Measurements from ENCODE around the gene OR52K2. TPM values are rescaled to one million over a fixed set of nuclear protein-coding genes. Genes with fewer than 3 reads are reported as not detected.

Gene OR52K2
- total RNA-seq, 1 donor from 2014 or later, result not detected

DNA sequence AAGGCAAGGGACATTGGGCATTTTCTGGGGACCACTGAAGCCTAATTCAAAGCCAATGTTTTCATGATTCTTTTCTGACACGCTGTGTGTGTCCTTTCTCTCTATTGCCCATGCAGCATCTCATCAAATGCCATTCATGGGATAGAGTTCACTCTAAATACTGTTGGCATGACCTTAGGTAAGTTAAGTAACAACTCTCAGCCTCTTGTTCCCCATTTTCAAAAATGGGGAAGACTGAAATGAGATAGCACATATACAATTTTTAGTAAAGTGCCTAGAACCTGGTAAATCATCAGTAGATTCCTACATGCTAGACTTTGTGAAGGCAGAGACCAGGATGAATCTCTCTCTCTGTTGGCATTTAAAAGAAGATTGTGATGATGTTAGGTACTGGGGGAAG lies 12.7 kb upstream of the OR52K2 start:
- no peaks in the 10 kb centered on the region for H3F3A ChIP-seq (ENCODE audit: low read depth)
- Mint-ChIP-seq H3K4me1 (no peaks in the 10 kb centered on the region), H3K27me3 (ENCODE audit: insufficient read depth, low read depth) (peaks cover 3% of the 10 kb centered on the region), H3K4me3 (no peak overlapping the region), H3K27ac (no peak overlapping the region), H3K9me3 (no peaks in the 10 kb centered on the region), H3K36me3 (no peaks in the 10 kb centered on the region)
- H3K9me3 ChIP-seq (ENCODE audit: low read depth), result no peaks in the 10 kb centered on the region
- DNase-seq (ENCODE audit: low spot score), result no peak
- TF ChIP-seq, protein P1, sequence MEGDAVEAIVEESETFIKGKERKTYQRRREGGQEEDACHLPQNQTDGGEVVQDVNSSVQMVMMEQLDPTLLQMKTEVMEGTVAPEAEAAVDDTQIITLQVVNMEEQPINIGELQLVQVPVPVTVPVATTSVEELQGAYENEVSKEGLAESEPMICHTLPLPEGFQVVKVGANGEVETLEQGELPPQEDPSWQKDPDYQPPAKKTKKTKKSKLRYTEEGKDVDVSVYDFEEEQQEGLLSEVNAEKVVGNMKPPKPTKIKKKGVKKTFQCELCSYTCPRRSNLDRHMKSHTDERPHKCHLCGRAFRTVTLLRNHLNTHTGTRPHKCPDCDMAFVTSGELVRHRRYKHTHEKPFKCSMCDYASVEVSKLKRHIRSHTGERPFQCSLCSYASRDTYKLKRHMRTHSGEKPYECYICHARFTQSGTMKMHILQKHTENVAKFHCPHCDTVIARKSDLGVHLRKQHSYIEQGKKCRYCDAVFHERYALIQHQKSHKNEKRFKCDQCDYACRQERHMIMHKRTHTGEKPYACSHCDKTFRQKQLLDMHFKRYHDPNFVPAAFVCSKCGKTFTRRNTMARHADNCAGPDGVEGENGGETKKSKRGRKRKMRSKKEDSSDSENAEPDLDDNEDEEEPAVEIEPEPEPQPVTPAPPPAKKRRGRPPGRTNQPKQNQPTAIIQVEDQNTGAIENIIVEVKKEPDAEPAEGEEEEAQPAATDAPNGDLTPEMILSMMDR (IDR thresholded peaks at IDR 0.05), result no peak
- no peak for TF ChIP-seq EZH2 (IDR thresholded peaks at IDR 0.05)
- no peak for TF ChIP-seq EZH2phosphoT487 (IDR thresholded peaks at IDR 0.05)
- H2AFZ ChIP-seq (replicated peaks), result no peak overlapping the region
- H3K9ac ChIP-seq, result no peak overlapping the region
- H3K27me3 ChIP-seq, result no peaks in the 10 kb centered on the region
- no peaks in the 10 kb centered on the region for H3K79me2 ChIP-seq (ENCODE audit: low read depth)
- no peaks in the 10 kb centered on the region for H3K4me1 ChIP-seq
- H3K4me3 ChIP-seq, result no peak overlapping the region
- no peak overlapping the region for H3K27ac ChIP-seq
- H3K4me2 ChIP-seq, result no peak overlapping the region
- no peaks in the 10 kb centered on the region for H3K36me3 ChIP-seq
- no peaks in the 10 kb centered on the region for H4K20me1 ChIP-seq (ENCODE audit: low read depth)

- no peak overlapping the region for H3K27ac Mint-ChIP-seq
- Histone ChIP-seq H3K27me3 (no peaks in the 10 kb centered on the region), H3K9me3 (ENCODE audit: low read depth) (no peaks in the 10 kb centered on the region), H4K20me1 (ENCODE audit: low read depth) (no peaks in the 10 kb centered on the region), H3K4me2 (no peak overlapping the region), H3F3A (ENCODE audit: low read depth) (no peaks in the 10 kb centered on the region), H3K4me3 (no peak overlapping the region), H3K27ac (no peak overlapping the region), H3K4me1 (no peaks in the 10 kb centered on the region), H3K36me3 (no peaks in the 10 kb centered on the region), H2AFZ (replicated peaks) (no peak overlapping the region), H3K79me2 (ENCODE audit: low read depth) (no peaks in the 10 kb centered on the region), H3K9ac (no peak overlapping the region)
- H3K4me3 Mint-ChIP-seq, result no peak overlapping the region
- no peaks in the 10 kb centered on the region for H3K4me1 Mint-ChIP-seq
- H3K9me3 Mint-ChIP-seq, result no peaks in the 10 kb centered on the region
- TF ChIP-seq, protein P1 (IDR thresholded peaks at IDR 0.05), result no peak
- TF ChIP-seq EZH2phosphoT487 (IDR thresholded peaks at IDR 0.05) (no peak), EZH2 (IDR thresholded peaks at IDR 0.05) (no peak)
- no peaks in the 10 kb centered on the region for H3K36me3 Mint-ChIP-seq
- DNase-seq (ENCODE audit: low spot score), result no peak
- no peaks in the 10 kb centered on the region for H3K27me3 Mint-ChIP-seq (ENCODE audit: insufficient read depth, low read depth)
Measured at GRCh38 chr11:4441515-4441914, 7.6 kb upstream of the OR52K2 start.

DNA sequence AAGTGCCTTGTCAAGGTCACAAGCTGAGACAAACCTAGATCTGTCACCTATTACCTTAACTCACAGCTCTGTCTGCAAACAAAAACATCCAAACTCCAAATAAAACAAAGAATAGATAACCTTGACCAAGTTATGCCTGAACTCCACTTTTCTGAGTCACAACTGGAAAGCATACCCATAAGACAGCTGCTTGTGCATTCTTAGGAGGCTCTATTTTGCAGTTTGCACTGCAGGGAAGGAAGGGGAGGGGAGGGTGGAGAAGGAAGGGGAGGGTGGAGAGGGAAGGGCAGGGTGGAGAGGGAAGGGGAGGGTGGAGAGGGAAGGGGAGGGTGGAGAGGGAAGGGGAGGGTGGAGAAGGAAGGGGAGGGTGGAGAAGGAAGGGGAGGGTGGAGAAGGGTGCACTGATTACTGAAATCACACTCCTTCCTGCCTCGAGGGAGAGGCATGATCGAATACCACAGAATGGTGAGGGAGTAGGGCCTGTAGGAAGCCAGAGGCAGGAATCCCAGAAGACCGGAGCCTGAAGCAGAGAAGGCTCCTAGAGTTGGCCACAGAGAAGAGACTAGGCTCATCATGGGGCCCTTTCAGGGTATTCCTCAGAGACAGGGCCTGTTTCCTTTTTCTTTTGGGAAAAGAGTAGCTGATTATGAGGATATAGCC lies 5.7 kb upstream of the OR52K2 start:
- Histone ChIP-seq H3F3A (ENCODE audit: low read depth) (no peaks in the 10 kb centered on the region), H3K27ac (no peak overlapping the region), H3K27me3 (no peaks in the 10 kb centered on the region), H4K20me1 (ENCODE audit: low read depth) (no peaks in the 10 kb centered on the region), H3K79me2 (ENCODE audit: low read depth) (no peaks in the 10 kb centered on the region), H3K9ac (no peak overlapping the region), H3K4me1 (no peaks in the 10 kb centered on the region), H3K4me2 (no peak overlapping the region), H3K36me3 (no peaks in the 10 kb centered on the region), H3K9me3 (ENCODE audit: low read depth) (no peaks in the 10 kb centered on the region), H3K4me3 (no peak overlapping the region), H2AFZ (replicated peaks) (no peak overlapping the region)
- Mint-ChIP-seq H3K27ac (no peak overlapping the region), H3K36me3 (no peaks in the 10 kb centered on the region), H3K4me1 (no peaks in the 10 kb centered on the region), H3K9me3 (no peaks in the 10 kb centered on the region), H3K27me3 (ENCODE audit: insufficient read depth, low read depth) (no peaks in the 10 kb centered on the region), H3K4me3 (no peak overlapping the region)
- no peak for DNase-seq (ENCODE audit: low spot score)
- TF ChIP-seq EZH2phosphoT487 (IDR thresholded peaks at IDR 0.05) (no peak), EZH2 (IDR thresholded peaks at IDR 0.05) (no peak)
- TF ChIP-seq, protein P1 (IDR thresholded peaks at IDR 0.05), result no peak

Data from neural progenitor cell (in vitro differentiated cells).